Measurements from ENCODE around the gene UBIAD1.
A peak's percentile ranks its signal among the peaks of the same experiment; 100 is the strongest.

Gene UBIAD1

GRCh38 chr1:11314959-11315358, 42.0 kb downstream of the UBIAD1 start:
- no peak for DNase-seq (ENCODE audit: extremely low spot score)
- ChIA-PET POLR2A (no interaction called here), CTCF (no interaction called here)
- TF ChIP-seq L3MBTL2 (conservative IDR thresholded peaks at IDR 0.05) (no peak), SP1 (IDR thresholded peaks at IDR 0.05) (no peak), ZNF384 (IDR thresholded peaks at IDR 0.05) (no peak), ELF4 (IDR thresholded peaks at IDR 0.05) (no peak), NFRKB (IDR thresholded peaks at IDR 0.05) (no peak), HDGF (IDR thresholded peaks at IDR 0.05; ENCODE audit: borderline replicate concordance) (no peak)

- DNase-seq (ENCODE audit: extremely low spot score), result no peak
- ChIA-PET POLR2A (no interaction called here), CTCF (no interaction called here)
- TF ChIP-seq SP1 (IDR thresholded peaks at IDR 0.05), result no peak
- TF ChIP-seq, protein P1, sequence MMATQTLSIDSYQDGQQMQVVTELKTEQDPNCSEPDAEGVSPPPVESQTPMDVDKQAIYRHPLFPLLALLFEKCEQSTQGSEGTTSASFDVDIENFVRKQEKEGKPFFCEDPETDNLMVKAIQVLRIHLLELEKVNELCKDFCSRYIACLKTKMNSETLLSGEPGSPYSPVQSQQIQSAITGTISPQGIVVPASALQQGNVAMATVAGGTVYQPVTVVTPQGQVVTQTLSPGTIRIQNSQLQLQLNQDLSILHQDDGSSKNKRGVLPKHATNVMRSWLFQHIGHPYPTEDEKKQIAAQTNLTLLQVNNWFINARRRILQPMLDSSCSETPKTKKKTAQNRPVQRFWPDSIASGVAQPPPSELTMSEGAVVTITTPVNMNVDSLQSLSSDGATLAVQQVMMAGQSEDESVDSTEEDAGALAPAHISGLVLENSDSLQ (IDR thresholded peaks at IDR 0.05), result no peak
- TF ChIP-seq L3MBTL2 (conservative IDR thresholded peaks at IDR 0.05), result no peak
- no peak for TF ChIP-seq ELF4 (IDR thresholded peaks at IDR 0.05)
These were observed 43.7 kb downstream of the UBIAD1 start for GRCh38 chr1:11316701-11317100.

GRCh38 chr1:11318982-11319381, 46.0 kb downstream of the UBIAD1 start:
- POLR2A ChIA-PET, result no interaction called here

GRCh38 chr1:11320153-11320936, 47.3 kb downstream of the UBIAD1 start:
- DNase-seq (ENCODE audit: extremely low spot score), result peak; percentile 70
- ChIA-PET POLR2A (interaction anchor here (0.8 kb wide), 1 partner anchor 47 kb away, joined by 3 read pairs; the partner anchor contains the start of gene UBIAD1), CTCF (interaction anchor here (0.7 to 1.6 kb wide), 6 partner anchors 19 to 325 kb away, joined by 3 to 7 read pairs (median 4); no protein-coding TSS in a partner anchor)
- no peak for TF ChIP-seq HDGF (IDR thresholded peaks at IDR 0.05; ENCODE audit: borderline replicate concordance)
- no peak for TF ChIP-seq ZNF384 (IDR thresholded peaks at IDR 0.05)
- no peak for TF ChIP-seq NFRKB (IDR thresholded peaks at IDR 0.05)
- no peak for TF ChIP-seq BHLHE40 (IDR thresholded peaks at IDR 0.05; ENCODE audit: borderline replicate concordance)
- no peak for TF ChIP-seq ARNT (IDR thresholded peaks at IDR 0.05)
- no peak for TF ChIP-seq ELF4 (IDR thresholded peaks at IDR 0.05)
- TF ChIP-seq, protein P1 (IDR thresholded peaks at IDR 0.05), result no peak
- no peak for TF ChIP-seq L3MBTL2 (conservative IDR thresholded peaks at IDR 0.05)
- no peak for TF ChIP-seq FOXA1 (IDR thresholded peaks at IDR 0.05)
- no peak for TF ChIP-seq FOXK2 (IDR thresholded peaks at IDR 0.05)
- no peak for TF ChIP-seq FOXM1 (IDR thresholded peaks at IDR 0.05; ENCODE audit: borderline replicate concordance)

More at GRCh38 chr1:11318982-11319381, 46.0 kb downstream of the UBIAD1 start:
- TF ChIP-seq FOXA1 (IDR thresholded peaks at IDR 0.05), result no peak
- TF ChIP-seq BHLHE40 (IDR thresholded peaks at IDR 0.05; ENCODE audit: borderline replicate concordance), result no peak
- no peak for TF ChIP-seq LEF1 (IDR thresholded peaks at IDR 0.05; ENCODE audit: borderline replicate concordance)
- TF ChIP-seq ZNF384 (IDR thresholded peaks at IDR 0.05), result no peak
- TF ChIP-seq, protein P1 (IDR thresholded peaks at IDR 0.05), result no peak
- no peak for TF ChIP-seq NFRKB (IDR thresholded peaks at IDR 0.05)
- no peak for TF ChIP-seq FOXK2 (IDR thresholded peaks at IDR 0.05)
- no peak for TF ChIP-seq FOXM1 (IDR thresholded peaks at IDR 0.05; ENCODE audit: borderline replicate concordance)
- no peak for TF ChIP-seq HDGF (IDR thresholded peaks at IDR 0.05; ENCODE audit: borderline replicate concordance)
- no peak for TF ChIP-seq SP1 (IDR thresholded peaks at IDR 0.05)
- TF ChIP-seq L3MBTL2 (conservative IDR thresholded peaks at IDR 0.05), result no peak
- no peak for TF ChIP-seq ARNT (IDR thresholded peaks at IDR 0.05)
- no peak for TF ChIP-seq CTBP1 (IDR thresholded peaks at IDR 0.05; ENCODE audit: borderline replicate concordance)
- no peak for TF ChIP-seq TARDBP (IDR thresholded peaks at IDR 0.05)
- no peak for TF ChIP-seq ELF4 (IDR thresholded peaks at IDR 0.05)
- no peak for TF ChIP-seq SUZ12 (IDR thresholded peaks at IDR 0.05)
- CTCF ChIA-PET, result interaction anchor here (1.6 kb wide), 1 partner anchor 17 kb away, joined by 7 read pairs; no protein-coding TSS in a partner anchor
- peak; percentile 26 for DNase-seq (ENCODE audit: extremely low spot score)

DNA sequence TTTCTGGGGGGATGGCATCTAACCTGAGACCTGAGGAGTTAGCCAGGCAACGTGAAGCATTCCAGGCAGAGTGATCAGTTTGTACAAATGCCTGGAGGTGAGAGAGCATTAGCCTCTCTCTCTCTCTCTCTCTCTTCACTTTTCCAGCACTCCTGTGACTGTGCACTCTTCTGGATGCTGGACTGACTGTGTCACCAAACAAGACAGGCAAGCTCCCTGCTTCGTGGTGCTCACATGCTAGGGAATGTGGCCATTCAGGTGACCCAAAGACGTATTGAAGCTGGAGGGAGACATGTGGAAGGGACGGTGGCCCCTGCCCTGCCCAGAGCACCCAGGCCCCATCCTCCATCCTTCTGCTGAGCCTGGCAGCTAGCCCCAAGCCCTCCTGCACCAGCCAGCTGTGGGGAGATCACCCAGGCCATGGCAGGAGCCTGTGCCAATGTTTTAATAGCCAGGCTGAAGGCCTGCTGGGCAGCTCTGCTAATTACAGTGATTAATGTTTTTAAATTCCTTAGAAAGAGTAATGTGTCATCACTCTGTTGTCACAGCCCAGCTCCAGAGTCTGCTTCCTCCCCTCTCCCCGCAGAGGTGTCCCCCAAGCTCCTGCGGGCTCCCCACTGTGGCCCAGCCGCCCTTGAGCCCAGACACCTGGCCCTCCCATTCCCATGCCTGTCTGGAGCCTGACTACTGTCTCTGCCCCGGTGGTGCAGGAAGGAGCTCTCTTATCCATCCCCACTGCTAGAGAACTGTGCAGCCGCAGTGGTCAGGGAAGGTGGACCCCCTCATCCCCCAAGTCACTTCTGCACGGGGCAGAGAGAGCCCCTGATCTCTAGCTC, 48.9 kb downstream of the UBIAD1 start:
- ChIA-PET CTCF (interaction anchor here (0.5 to 1.1 kb wide), 2 partner anchors 11 to 328 kb away, joined by 3 read pairs; no protein-coding TSS in a partner anchor), POLR2A (no interaction called here)
- TF ChIP-seq BHLHE40 (IDR thresholded peaks at IDR 0.05; ENCODE audit: borderline replicate concordance) (no peak), LEF1 (IDR thresholded peaks at IDR 0.05; ENCODE audit: borderline replicate concordance) (no peak), CTBP1 (IDR thresholded peaks at IDR 0.05; ENCODE audit: borderline replicate concordance) (no peak), ARNT (IDR thresholded peaks at IDR 0.05) (no peak), SUZ12 (IDR thresholded peaks at IDR 0.05) (no peak), ZNF384 (IDR thresholded peaks at IDR 0.05) (no peak), ELF4 (IDR thresholded peaks at IDR 0.05) (no peak), TARDBP (IDR thresholded peaks at IDR 0.05) (no peak), FOXM1 (IDR thresholded peaks at IDR 0.05; ENCODE audit: borderline replicate concordance) (no peak), SP1 (IDR thresholded peaks at IDR 0.05) (no peak), FOXK2 (IDR thresholded peaks at IDR 0.05) (no peak), NFRKB (IDR thresholded peaks at IDR 0.05) (no peak), HDGF (IDR thresholded peaks at IDR 0.05; ENCODE audit: borderline replicate concordance) (no peak), FOXA1 (IDR thresholded peaks at IDR 0.05) (no peak), L3MBTL2 (conservative IDR thresholded peaks at IDR 0.05) (no peak)
- TF ChIP-seq, protein P1 (IDR thresholded peaks at IDR 0.05), result no peak
- no peak for DNase-seq (ENCODE audit: extremely low spot score)
